Stimulated activated CD8-positive, alpha-beta memory T cell treated with anti-CD3 and anti-CD28 coated beads, Interleukin-4, amount 100 ng/mL, for 24 hours (primary cell): ENCODE measurements around the gene UMAD1.

Experiments
- DNase-seq: peaks from one replicate; pipeline ENCODE4 v3.0.0-alpha.2; 2020; ENCODE audit warnings: low read depth

The UMAD1 gene

DNA sequence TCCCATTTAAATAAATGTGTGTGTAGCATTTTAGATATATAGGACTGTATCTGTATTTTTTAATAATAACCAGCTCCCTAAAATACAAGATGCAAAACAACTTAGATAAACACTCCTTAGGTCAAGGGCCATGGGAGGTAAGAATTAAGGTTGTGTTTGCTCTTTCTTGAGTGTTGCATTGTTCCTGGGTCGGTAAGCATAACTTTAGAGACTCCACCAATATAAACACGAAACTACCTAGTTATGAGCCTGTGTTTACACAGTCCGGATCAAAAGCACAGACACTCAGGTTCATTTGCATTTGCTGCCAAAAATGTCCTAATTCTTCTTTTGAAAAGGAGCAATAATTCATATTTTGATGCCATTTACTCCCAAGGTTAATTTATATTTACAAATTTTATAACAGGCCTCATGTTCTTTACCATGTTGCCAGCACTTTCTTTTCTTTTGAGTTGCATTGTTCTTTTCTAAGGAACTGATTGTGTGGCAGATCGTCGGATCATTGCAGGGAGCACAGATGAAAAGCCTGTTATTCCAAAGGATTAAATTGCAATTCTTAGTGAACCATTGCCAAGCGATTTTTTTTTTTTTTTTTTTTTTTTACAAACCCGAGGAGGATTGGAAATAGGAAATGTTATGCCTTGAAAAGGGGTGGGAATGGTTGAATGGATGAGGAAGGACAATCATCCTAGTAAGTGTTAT is 282.3 kb downstream of the UMAD1 start:
- DNase-seq = no peak

GRCh38 chr7:7923818-7924217 is 283.3 kb downstream of the UMAD1 start:
- DNase-seq = no peak

DNA sequence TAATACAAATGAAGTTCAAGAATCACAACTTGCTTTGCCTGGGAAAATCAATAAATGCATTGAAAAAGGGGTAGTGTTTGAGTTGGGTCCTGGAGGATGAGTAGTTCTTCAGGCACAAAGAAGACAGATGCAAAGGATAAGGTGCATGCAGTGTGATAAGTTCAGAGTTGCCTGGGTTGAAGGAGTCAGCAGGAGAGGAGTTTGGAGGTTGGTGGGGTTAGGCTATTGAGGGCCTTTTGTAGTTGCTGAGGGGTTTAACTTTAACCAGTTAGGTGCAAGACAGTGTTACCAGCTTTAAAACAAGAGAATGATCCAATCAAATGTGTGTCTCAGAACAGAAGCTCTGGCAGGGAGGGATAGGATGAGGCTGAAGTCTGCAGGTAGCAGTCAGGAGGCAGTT is 283.8 kb downstream of the UMAD1 start:
- DNase-seq = no peak
